ENCODE data around the gene CLRN3.

DNA sequence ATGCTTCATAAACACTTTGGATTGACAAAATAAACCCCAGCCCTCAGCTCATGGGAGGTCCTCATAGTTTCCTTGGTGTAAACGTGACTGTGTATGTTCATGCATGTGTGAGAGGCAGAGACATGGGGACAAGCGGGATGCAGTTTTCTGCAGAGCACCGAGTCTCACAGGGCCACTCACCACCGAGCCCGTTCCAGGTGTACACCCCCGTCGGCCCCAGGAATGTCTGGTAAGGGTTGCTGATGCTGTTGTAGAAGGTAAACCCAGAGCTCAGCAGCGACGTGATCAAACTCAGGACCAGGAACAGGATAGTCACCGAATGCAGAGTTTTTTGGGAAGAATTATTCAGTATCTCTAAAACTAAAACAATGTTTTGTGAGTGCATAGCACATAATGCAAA, 9.2 kb downstream of the CLRN3 start:
- TF ChIP-seq EZH2 (IDR thresholded peaks at IDR 0.05; ENCODE audit: low read depth) (no peak), CTCF (conservative IDR thresholded peaks at IDR 0.05) (no peak)

All from PC-9 (cell line).